GM13976 (cell line): Measurements from ENCODE around the gene PWWP2A.

Source experiments
- DNase-seq: peaks from one replicate; pipeline ENCODE4 v3.0.0; 2012; ENCODE audit warnings: low spot score
- CTCF ChIP-seq: IDR thresholded peaks from 2 replicates; pipeline ENCODE4 v1.5.1; 2012; ENCODE audit warnings: borderline replicate concordance, mild to moderate bottlenecking; ENCODE audit not compliant: insufficient read depth; ENCODE audit errors: extremely low read depth, missing control alignments, control extremely low read depth
- in situ Hi-C: fragments of 300-500 bp; cut with MboI; formaldehyde crosslinking; loops from one replicate; pipeline ENCODE4 v1.12.0; 2022; ENCODE audit warnings: low sequenced_read_pairs, mixed read lengths, inconsistent platforms; ENCODE audit not compliant: unreplicated experiment

PWWP2A gene

GRCh38 chr5:160105686-160106360, 13.4 kb downstream of the PWWP2A start:
- no peak for TF ChIP-seq CTCF
- in situ Hi-C loops: no loop called here
- peak; percentile 50 for DNase-seq

DNA sequence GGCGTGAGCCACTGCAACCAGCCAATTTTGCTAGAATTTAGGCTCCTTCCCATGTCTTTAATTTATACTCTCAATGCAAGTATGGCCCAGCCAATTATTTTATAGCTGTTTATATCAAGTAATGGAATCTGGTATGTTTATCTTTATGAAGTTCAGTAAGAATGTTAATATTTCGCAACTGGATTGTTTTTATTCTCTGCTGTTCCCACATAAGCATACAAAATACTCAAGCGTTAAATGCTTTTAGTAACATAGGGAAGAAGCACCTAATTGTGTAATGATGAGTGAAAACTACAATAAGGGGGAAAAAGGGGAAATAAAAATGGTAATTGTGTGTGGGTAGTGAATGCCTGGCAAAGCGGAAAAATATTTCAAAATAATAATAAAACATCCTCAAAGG, 21.3 kb downstream of the PWWP2A start:
- in situ Hi-C loops: no loop called here
- DNase-seq: no peak
- no peak for TF ChIP-seq CTCF

GRCh38 chr5:160096178-160096577, 23.1 kb downstream of the PWWP2A start:
- no peak for DNase-seq
- in situ Hi-C loops: no loop called here

GRCh38 chr5:160092960-160093707, 26.1 kb downstream of the PWWP2A start:
- DNase-seq: peak; percentile 46
- in situ Hi-C loops: no loop called here
- TF ChIP-seq CTCF: no peak

More at GRCh38 chr5:160096178-160096577, 23.1 kb downstream of the PWWP2A start:
- no peak for TF ChIP-seq CTCF

GRCh38 chr5:160092514-160092913, 26.7 kb downstream of the PWWP2A start:
- TF ChIP-seq CTCF: no peak
- in situ Hi-C loops: no loop called here
- DNase-seq: no peak

DNA sequence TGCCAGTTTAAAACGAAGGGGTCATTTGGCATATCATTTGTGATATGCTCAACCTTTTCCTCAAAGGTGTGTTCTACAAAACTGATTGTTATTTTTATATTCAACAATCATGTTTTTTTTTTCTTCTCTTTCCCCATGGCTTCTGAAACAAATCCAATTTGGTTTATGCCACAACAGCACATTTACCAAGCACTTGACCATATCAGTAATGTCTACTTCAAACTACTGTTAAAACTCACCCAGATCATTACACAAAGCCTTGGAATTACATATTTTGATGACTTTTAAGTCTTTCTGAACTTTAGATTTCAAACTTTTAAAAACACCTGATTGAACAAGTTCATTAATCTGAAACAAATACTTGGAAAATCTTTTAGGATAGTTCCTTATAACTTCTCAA, 29.2 kb downstream of the PWWP2A start:
- in situ Hi-C loops: no loop called here
- TF ChIP-seq CTCF: no peak

More for the DNA sequence above, 29.2 kb downstream of the PWWP2A start:
- no peak for DNase-seq
